Measurements from ENCODE around the gene CHDH.

CHDH gene

DNA sequence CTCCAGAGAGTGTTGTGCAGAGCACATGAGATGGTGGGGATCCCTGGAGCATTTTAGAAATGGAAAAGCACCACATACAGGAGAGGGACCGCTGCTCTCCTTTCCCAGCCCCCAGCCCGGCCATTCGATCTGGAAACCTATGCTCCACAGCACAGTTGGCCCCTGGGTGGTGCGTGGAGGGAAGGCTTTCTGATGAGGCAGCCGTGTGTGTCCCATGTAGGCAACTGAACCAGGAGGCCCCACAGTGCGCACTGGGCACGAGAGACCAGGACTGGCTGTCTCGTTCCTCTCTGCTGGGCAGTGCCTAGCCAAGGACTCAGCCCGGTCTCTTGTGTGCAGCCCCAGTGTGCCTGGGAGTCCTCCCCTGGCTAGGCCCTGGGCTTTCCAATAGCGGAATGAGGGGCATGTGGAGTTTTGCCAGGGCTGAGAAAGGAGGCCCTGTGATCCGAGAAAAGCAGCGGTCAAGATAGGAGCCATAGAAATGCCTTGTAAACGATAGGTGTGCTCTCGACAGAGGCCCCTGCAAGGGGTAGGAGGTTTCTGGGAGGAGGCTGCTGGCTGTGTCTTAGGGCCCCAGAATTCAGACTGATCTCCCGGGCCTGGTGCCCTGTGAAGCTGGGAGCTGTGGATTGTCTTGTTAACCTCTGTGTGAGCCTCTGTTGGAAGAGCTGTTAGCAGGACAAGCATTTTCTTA is 39.0 kb downstream of the CHDH start:
- DNase-seq: no peak

DNA sequence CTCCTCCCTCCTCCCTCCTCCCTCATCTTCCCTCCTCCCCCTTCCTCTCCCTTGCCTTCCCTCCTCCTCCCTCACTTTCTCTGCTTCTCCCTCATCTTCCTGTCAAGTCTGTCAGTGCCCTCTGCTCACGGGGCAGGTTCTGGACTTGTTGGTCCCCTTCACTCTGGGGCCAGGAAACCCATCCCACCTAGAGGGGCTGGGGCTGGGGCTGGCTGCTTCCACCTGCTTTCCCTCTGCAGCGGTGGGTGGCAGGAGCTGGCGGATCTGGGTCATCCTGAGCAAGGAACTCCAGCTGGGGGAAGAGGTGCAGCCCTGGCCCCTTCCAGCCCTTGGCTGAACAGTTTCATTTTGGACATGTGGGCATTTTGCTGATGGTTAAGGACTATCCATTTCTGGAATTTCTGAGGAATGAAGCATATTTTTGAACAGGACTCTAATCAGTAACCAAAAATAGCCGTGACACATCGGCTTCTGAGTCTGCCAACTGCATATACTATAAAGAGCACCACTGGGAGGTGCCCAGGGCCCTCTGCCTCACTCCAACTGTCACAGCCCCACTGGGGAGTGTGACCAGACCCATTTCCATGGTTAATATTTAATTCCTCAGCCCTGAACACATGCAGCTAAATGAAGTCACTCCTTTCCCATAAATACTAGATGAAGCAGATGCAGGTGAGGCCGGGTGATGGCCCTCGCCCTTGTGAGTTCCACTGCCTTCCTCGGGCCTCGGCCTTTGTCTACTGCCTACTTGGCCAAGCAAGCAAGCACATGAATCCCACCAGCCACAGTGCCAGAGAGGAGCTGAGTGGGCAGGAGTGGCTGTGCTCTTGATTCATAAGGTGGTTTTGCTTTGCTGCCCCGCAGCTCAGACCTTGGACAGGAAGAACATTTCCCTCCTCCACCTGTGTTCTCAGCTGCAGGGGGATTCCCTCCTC is 39.8 kb downstream of the CHDH start:
- no peak for DNase-seq

DNA sequence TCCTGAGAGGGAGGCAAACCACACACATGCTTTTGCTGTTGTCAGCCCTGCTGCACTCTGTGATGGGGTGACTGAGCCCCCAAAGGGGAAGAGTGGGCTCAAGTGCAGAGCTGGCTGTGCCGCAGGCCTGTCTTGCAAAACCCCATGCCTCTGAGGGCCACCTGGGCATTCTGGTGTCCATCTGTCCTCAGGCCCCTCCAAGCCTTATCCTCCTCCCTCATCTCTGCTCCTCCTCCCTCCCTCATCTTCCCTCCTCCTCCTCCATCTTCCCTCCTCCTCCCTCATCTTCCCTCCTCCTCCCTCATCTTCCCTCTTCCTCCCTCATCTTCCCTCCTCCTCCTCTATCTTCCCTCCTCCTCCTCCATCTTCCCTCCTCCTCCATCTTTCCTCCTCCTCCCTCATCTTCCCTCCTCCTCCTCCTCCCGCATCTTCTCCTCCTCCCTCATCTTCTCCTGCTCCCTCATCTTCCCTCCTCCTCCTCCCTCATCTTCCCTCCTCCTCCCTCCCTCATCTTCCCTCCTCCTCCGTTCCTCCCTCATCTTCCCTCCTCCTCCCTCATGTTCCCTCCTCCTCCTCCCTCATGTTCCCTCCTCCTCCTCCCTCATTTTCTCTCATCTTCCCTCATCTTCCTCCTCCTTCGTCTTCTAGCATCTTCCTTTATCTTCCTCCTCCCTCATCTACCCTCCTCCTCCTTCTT is 40.6 kb downstream of the CHDH start:
- DNase-seq: no peak

DNA sequence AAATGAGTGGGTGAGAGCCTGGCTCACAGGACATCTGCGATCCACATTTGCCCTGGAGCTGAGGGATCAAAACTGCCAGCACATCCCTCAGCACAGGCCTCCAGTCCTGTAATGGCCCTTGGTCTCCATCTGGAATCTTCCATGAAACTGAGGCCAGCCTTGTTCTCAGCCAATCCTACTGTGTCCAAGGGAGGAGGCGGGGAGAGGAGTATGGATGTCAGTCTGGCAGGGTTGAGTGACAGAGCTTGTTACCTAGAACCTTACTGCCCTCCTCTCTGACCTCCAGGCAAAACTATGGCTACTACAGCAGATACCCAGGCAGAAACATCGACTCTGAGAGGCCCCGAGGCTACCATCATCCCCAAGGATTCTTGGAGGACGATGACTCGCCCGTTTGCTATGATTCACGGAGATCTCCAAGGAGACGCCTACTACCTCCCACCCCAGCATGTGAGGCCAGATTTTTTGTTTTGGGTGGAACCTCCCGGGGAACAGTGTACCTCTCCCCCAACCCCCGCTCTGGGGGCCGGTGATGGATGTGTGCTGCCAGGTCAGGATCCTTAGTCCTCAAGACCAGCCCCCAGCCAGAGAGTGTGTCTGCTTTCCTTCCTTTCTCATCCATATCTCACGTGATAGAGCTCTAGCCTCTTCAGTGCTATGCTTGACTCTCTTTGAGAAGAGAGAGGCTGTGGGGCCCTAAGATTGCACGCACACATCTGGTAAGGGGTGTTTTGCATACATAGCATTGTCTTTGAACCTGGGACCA is 41.3 kb downstream of the CHDH start:
- DNase-seq: no peak

DNA sequence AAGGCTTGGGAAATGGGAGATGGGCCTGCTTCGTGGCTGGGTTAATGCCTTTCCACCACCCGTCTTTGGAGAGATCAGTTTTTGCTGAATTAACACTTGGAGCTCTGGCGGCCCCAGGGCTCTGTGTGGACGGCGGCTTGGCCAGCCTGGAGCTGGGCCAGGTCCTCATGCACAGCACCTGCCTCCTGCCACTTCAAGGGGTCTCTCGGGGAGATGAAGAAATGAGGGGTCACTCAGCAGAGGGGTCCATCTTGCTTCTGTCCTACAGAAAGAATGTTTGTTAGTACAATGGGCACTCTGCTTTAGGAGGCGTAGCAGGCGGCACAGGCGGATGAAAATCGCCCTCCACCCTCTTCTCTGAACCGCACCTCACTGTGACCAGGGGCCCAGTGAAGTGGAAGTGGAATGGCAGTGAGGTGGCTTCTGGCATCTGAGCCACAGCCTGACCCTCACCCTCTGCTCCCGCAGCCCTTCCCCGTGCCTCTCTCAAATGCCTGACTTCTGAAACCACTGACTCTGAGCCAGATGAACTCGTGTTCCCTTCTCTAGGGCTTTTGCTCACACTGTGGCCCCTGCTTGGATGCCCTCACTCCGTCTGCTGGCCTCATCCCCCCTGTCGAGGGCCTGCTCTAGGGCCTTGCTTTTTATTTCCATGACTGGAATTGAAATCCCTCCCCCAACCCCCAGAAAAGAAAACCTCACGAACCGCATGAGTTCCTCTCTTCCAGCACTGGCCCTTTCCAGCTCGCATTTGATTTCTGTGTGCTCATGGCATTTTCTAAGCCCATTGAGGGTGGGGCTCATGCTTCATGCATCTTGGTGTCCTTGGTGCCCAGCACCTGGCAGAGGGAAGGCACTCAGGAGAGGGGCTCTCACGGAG is 42.2 kb downstream of the CHDH start:
- no peak for DNase-seq

DNA sequence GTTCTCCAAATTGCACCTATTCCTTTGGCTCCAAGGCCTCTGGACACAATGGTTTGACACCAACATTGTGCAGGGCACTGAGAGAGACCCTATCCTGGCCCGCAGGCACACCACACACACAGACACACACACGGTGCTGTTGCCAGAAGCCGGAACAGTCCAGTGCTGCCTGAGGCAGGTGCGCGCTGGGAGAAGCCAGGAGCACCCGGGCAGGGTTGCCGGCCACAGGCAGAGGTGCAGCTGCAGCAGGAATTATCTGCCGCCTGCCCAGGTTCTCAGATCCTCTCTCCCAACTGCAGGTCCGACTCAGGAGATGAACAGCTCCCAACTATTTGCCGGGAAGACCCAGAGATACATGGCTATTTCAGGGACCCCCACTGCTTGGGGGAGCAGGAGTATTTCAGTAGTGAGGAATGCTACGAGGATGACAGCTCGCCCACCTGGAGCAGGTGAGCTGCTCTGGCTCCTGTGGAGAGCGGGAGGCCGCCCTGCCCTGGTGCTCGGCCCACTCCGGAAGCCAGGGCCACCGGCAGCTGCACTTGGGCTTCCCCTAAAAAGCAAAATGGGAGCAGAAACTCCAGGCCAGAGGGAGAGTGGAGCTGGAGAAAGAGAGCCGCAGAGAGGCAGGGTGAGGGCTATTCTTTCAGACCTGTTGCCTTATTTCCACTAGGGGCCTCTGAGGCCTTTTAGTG is 42.9 kb downstream of the CHDH start:
- no peak for DNase-seq

DNA sequence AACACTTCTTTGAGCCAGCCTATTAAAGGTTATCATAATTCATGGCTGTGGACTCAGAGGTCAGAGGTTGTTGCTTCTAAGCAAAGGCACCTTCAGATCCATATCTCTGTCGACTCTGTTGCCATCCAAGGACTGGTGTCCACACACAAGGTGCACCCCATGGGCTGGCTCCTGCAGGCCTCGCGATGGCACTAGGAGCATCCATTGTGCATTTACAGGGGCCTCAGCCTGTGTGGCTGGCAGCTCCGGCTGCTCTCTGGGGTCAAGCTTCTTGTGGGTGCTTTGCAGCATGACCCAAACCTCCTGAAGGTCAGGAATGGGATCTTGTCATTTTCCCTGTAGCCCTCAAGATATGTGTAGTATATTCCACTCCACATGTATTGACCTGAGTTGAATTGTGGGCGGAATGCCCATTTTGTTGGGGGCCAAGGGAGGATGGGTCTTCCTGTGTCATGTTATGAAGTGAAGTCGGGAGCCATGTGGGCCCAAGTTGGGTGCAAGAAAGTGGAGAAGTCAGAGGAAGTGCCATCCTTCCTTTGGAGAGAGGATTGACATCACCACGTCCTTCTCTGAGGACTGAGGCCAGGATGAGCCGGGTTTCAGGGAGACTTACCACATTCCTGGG is 43.9 kb downstream of the CHDH start:
- no peak for DNase-seq

DNA sequence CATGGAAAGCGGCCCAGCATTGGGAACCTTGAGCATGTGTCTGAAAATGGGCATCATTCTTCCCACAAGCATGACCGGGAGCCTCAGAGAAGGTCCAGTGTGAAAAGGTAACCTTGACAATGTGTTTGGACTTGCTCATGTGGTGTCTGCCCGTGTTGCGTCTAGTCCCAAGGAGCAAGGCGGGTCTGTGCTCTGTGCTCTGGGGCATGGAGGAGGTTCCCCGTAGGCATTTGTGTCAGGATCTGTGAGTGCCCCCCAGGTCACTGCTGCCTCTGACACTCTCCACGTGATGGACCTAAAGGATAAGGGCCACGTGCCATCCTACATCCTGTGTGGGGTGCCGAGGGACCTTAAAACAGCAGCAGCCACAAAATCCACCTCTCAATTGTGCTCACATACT is 44.9 kb downstream of the CHDH start:
- DNase-seq: no peak

DNA sequence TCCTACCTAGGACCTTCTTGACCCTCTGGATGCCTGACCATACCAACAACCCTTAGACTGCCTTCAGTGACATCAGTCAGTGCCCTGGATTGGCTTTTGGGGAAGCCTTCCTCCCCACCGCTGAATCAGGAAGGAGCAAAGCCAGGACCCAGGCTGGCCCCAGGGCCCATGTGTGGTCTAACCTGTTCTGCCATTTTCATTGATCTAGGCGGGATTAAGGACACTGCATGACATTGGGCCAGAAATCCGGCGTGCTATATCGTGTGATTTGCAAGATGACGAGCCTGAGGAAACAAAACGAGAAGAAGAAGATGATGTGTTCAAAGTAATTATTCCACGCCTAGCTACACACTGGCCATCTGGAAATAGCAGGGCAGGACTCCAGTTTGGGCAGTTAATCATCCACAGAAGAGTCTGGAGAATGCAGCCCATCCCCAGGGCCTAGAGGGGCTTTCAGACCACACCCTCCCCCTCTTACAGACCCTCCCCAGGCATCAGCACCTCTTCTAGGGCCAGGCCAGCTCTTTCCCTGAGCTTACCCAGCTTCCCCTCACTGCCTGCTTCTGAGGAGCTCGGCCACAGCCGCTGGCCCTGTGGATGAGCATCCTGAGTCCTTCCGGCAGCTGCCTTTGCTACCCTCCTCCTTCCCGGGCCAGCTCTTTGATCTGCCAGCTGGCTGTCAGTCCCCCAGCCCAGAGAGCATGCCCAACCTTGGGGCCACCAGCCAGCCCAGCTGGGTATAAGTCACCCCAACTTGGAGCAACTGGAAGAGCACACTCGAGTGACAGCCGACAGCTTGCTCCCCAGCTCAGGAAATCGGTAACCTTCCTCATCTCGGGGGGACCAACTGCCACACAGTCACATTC is 45.9 kb downstream of the CHDH start:
- DNase-seq: no peak

DNA sequence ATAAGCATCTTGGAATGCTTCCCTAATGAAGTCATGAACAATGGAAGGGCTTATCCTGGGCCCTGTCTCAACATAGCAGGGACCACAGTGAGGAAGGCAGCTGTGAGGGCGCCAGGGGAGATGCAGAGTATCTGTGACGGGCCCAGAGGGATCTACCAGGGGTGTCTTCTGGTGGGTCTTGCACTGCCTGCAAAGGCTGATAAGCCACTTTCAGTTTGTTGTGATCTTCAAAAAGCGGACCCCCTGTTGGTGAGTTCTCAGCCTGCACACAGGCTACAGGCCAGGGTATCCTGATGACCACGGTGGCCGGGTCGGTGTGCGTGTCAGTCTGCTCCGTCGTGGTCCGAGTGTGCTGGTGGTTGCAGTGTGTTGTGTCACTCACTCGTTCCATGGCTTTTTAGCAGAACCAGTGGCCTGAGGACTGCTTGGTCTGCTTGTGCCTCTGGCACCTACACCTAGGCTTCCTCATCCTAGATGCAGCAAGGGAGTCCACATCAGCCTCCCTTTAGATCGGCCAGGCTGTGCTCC is 46.8 kb downstream of the CHDH start:
- DNase-seq: no peak

DNA sequence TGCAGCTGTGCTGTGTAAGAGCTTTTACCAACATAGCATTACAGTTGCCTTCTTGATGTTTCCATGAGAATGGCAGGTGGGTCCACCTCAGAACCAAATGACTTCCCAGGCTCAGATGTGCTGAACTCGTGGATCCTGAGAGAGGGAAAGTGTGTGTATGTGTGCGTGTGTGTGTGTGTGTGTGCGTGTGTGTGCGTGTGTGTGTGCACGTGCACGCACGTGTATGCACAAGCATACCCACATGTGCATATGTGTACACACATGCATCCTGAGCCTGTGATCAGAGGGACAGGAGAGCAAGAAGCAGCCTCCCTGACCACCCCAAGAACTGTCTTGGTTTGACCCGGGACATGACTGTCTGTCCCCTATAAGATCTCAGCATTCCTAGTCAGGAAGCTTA is 48.1 kb downstream of the CHDH start:
- no peak for DNase-seq

DNA sequence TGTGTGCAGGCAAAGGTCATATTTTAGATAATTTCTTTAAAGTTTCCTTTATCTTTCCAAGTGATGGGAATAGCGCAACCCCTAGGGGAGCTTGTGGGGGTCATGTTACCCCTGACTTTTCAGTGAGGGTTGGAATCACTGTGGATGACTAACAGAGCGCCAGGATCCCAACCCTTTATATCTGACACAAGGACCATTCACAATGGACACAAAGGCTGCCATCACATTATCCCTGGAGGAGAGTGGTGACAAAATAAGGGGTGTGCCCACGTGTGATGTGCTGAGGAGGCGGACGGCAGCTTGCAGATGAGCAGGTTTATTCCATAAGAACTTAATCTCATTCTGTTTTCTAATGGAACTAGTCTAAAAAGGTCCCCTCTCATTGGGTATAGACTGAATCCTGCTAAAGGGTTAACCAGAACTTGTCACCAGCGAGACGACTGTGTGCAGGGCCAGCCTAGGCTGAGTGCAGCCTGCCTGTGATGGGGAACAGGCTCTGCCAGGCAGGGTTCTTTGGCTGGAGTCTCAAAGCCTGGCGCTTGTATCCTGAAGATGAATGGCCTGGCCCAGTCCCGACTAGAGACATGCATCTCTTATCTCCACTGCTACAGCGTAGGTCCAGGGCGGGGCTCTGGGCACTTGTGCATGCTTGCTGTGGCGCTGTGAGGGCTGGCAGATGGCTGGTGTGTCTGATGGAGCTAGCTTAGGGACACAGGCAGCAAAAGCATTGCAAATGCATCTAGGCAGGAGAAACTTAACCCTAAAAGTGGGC is 50.2 kb downstream of the CHDH start:
- peak; percentile 41 for DNase-seq

DNA sequence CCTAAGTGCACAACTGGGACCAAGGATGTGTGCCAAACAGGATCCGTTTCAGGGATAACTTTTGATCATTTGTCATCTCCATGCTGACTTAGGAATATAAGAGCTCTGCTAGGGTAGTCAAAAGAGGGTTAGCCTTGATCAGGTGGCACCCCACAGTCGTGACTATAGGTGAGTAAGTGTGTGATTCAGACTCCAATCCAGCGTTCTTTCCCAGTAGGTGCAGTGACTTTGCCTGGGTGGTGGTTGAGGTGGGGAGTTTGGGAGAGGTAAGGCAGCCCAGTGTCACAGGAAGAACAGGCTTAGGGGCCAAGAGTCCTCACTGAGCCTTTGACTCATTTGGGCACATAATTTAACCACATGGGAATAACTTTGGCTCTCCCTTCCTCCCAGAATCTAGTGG is 51.0 kb downstream of the CHDH start:
- no peak for DNase-seq

DNA sequence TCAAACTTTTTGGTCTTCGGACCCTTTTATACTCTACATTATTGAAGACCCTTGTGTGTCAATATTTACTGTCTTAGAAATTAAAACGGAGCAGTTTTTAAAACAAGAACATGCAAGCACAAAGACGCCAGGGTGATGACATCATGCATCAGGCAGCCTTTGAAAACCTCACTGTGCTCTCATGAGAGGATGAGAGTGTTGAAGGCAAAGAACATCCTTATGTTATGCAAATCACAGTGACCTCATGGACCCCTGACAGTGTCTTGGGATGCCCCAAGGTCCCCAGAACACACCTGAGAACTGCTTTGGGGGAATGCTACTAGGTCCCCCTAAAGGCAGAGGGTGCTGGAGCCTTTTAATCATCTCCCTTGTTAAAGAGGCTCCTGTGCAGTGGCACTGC is 51.6 kb downstream of the CHDH start:
- no peak for DNase-seq

DNA sequence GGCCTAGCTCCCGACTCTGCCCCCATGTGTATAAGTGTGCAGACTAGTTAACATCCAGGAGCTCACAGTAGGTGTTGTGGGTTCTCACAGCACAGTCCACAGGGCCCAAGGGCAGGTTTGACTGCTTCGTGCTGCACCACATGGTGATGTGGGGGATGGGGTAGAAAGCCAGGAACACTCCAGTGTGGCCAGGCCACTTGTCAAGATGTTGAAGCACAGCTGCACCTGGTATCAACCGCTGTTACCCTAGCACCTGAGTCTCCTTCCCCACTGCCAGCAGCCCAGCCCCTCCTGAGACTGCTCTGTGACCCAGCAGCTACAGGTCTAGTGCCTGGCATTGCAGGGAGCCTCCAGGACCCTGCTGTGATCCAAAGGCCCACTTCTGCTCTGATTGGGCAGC is 53.4 kb downstream of the CHDH start:
- DNase-seq: no peak

DNA sequence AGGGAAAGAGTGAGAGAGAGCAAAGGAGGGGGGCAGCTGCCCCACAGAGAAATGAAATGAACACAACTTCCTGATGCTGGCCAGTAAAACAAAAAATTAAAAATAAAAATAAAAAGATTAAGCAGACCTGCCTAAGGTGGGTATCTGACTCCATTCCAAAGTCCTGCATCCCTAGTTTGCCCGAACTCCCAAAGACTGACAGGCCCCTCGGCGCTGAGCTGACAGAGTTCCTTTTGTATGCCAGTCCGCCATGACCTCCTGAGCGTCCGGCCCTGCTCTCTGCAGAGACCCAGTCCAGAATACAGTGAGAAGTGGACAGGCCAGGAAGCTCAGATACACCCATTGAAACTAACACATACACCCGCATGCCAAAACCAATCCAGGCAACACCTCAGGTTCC is 54.9 kb downstream of the CHDH start:
- DNase-seq: no peak

DNA sequence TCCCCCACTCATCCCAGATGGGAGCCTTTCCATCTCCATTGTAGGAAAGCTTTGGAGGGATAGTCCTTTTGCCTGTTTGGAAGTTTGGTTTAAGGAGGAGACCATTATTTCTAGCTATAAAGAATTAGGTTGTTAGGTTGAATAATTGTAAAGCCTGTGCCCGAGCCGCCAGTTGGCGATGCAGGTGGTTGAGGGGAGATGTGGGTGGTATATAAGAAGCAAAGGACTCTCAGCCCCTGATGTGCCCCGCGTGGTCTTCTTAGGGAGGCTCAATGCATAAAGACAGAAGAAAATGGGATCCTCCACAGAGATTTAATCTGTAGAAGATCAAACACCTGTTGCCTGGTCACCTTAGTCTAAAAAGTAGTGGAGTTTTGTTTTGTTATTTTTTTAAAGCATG is 55.7 kb downstream of the CHDH start:
- no peak for DNase-seq

DNA sequence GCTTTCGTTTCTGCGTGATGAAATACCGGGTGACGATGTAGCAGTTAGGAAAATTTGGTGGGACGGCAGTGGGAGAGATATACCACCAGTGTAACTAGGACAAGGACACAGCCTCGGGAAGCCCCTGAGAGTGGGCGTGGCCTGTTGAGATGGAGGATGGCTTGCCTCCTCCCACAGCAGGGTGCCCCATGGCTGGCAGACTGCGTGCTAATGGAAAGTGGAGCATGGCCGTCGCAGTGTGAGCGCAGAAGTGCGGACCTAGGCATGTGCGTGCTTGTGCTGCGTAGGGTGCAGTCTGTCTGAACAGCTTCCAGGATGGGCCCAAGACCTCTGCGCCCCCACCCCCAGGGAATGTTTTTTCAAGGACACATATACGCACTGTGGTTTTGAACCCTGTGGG is 56.8 kb downstream of the CHDH start:
- no peak for DNase-seq

DNA sequence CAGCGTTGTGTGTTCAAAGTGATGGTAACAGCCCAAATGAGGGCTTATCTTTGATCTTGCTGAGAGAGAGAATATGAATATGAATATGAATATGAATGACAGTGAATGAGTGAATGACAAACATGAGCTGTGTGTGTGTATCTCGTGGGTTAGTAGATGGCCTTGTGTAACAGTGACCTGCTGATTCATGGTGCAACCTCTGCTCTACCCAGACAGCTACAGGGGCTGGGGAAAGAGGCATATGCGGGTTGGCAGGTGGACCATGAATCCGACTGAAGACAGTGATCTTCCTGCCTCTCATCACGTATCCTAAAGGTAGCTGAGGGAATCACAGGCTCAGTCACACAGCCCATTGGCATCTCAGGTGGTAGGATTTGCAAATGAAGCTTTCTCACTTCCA is 58.2 kb downstream of the CHDH start:
- DNase-seq: no peak

Data from hematopoietic multipotent progenitor cell treated with erythropoietin and hydrocortisone succinate and interleukin-3 and kit ligand, for 8 days (in vitro differentiated cells).